HG03457 (cell line): ENCODE data around the gene TNS3.

Experiments used
- ATAC-seq: cut with Tn5 transposase; IDR thresholded peaks from one replicate; pipeline ENCODE4 v1.9.1; 2021; ENCODE audit warnings: moderate number of reproducible peaks; ENCODE audit not compliant: unreplicated experiment

Gene TNS3

DNA sequence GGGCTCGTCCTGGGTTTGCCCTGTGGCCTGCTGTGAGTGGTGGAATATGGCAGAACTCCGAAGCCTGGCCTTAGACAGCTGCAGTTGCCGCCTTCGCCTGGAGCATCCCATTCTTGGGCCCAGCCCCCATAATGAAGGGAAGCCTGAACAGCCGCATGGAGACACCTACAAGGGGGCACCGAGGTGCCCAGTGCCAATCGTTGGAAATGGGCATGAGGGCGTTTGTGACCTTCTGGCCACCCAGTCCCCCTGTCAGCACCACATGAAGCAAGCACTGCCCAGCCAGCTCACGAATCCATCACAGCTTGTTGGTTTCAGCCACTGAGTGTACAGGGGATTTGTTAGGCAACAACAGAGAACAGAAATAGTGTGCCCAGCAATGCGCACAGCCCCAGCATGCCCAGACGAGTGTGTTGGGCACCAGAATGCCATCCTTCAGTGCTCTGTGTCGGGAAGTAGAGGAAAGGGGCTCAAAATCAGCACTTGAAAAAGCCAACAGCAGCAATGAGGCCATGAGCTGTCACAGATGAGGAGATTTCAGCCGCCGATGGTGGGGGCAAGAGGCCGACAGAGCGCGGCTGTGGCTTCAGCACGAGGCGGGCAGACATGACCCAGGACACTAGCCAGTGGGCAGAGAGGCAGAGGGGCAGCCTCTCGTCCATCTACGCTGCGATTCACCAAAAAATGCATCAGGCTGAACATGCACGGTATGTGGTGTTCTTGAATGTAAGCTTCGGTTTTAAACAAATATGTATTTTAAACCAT lies 91.2 kb downstream of the TNS3 start:
- ATAC-seq, result no peak

DNA sequence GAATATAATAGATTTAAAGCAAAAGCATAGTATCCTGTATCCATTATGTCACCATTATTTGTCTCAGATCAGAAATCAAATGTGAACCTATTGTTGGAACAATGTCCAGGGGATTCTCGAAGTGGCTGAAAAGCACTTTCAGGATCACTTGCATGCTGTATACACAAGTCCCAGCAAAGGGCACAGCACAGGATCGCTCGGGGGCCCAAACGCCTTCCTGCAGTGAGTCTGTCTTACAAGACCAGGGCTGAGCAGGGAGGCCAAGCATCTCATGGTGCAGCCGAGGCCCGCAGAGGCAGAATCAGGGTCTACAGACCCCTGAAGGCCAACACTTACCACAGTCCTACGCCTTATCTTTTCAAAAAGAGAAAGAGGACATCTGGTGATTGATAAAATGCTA lies 92.3 kb downstream of the TNS3 start:
- ATAC-seq, result no peak

DNA sequence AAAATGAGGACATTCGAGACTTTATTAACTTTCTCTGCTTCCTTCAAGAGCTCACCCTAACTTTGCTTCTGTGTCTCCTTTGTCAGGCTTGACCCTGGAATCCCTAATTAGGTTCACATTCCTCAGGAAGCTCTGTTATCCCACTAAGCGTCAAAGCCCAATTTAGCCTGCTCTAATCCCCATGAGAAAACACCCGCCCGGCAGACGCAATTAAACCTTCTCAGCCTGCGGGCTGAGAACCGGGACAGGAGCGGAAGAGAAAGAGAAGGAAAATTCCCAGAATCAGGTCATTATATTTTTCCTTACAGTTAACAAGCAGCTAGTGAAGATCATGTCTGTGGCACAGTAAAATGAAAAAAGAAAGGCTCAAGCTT lies 93.0 kb downstream of the TNS3 start:
- ATAC-seq, result no peak

DNA sequence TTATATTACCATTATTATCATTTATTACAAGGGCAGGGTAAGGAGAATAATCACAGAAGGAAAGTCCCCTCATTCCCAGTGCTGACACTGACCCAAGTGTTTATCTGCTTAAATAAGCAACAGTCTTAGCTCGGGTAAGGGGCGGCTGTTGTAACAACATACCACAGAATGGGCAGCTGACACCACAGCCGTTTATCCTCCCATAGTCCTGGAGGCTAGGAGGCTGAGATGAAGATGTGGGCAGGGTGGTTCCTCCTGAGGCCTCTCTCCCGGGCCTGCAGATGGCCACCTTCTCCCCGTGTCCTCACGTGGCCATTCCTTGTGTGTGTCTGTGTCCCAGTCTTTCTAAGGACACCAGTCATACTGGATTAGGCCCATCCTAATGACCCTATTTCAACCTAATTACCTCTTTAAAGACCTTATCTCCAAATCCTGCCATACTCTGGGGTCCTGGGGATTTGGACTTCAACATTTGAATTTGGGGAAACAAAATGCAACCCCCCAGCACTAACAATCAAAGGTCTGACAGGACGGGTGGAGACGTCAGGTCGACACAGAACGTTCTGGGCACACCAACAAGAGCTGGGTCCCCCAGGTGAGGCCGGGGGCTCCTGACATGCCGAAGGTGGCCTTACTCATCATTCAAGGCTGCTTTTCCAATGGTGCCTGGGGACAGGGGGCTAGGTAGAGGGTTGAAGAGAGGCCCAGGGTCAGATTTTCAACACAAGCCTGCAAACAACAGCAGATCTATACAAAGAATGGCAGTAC lies 93.5 kb downstream of the TNS3 start:
- ATAC-seq, result no peak

DNA sequence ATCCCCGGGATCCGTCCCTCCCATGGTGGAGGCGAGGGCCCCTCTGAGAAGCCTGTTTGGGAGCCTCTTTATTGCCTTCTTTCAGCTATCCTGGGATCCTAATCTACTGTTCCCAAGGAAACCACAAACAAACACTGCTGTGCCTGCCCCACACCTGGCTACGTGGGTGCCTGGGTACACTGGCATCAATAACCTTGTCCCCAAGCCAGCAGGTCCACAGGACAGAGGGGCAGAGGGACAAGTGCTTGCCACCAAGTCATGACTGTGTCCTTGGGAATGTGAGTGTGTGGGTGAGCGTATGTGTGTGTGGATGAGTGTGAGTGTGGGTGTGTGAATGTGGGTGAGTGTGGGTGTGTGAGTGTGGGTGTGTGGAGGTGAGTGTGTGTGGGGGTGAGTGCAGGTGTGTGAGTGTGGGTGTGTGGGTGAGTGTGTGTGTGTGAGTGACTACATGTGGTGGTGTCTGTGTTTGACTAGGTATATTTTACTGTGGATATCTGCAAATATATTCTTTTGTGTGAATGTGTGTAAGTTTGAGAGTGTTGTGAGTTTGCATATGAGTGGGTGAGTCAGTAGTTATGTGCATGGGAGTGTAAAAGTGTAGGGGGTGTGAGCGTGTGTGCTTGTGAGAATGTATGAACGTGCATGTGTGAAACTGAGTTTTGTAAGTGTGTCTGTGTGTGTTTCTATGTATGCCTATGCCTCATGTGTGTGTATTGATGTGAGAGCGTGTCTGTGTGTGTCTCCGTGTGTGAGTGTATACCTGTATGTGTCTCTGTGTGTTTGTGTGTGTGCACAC lies 96.1 kb downstream of the TNS3 start:
- no peak for ATAC-seq

DNA sequence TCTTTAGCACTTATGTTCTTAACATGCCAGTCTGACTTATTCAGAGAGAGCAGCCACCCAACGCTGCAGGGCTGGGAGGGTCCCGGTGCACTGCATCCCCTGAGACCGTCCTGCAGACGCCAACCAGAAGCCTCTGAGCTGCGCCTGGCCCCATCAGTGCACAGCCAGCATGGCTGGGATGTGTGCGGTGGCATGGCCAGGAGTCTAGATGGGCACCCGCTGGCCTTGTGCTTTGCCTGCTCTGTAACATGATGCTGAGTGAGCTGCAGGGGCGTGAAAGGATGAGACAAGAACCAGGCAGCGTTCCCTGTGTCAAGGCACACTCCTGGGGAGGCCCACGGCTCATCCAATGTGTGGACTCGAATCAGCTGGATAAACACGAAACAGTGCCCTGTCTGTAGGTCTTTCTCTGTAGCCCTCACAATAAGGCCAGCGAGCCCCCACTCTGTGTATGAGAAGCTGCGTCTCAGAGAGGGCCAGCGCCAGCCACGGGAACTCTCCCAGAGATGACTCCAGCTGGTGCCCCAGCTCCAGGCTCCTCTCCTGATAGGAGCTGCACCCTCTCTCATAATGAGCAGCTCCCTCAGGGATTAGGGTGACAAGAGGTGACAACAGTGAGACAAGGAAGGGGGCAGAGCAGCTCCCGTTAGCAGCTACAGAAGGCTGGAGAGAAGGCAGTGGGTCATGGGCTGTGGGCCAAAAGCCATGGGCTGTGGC lies 96.8 kb downstream of the TNS3 start:
- ATAC-seq, result no peak

DNA sequence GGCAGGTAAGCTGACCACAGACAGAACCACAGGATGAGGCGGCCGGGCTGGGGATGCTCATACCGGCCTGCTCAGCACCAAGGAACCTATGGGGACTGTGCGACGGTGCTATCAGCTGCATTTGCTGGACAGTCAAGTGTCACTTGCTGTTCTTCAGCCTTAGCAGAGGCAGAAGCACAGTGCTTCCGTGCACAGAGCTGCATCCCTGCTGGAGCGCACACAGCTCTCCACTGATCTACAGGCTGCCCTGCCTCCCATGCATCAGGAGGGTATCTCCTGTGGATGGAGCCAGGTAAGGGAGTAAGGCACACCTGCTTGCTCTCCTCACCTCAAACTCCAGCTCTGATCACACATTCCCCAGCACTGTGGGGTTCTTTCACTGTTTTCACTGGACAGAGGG lies 97.5 kb downstream of the TNS3 start:
- ATAC-seq, result no peak

DNA sequence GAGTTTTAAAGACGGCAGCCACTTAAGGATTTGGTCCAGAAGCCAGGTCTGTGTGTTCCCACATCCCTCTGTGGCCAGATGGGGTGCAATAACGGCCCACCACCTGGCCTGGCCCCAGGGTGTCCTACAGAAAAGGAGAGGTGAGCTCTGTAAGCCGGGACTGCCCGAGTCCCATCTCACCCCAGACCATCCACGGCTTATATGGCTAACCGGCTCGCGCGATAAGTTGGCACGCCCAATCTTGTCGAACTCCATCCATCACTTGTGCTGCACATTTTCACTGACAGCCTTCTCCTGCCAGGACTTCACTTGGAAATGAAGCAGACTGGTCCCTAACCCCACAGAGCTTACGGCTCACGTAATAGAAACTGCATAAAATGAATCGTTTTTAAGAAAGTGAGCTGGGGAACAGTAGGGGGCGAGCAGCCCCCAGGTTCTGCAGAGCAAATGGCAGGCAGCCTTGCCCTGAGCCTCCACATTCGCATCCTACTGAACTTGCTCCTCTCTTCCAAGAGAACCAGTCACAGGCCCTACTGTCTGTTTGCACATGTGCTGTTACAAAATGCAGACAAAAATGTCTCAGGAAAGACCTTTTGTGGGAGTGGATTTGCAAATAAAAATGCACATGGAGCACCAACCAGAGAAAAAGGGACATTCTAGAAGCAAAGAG lies 98.2 kb downstream of the TNS3 start:
- ATAC-seq, result no peak

DNA sequence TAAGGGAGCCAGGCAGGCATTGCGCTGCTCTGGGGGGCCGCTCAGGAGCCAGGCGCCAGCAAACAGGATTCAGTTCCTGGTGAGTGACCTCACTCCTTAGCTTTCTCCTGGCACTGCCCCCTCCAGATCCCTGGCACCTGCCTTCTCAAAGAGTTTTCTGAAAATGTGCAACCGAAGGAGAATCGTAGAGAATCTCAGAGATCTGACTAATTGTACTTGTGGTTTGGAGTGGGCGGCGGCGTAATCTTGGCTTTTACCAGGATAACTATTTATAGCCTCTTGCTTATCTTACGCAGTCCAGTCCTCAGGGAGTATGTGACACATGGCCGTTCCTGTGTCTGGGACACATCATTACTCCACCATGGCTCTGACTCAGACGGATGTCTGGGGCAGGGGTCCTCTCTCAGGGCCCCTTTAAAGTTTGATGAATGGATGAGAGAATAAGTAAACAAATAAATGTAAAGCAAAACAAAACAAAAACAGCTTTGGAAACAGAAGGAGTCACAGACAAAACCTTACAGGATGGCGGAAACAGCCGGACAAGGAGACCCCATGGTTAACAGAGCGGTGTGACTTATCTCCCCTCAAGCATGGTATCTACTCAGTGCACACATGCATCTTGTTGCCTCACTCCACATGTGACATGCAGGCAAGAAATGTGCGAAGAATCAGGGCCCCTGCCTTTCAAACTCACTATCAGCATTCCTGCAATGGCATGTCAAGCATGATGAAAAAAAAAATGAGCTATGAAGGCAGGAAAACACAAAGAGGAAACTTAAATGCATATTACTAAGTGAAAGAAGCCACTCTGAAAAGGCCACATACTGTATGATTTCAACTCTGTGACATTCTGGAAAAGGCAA lies 99.7 kb downstream of the TNS3 start:
- no peak for ATAC-seq

DNA sequence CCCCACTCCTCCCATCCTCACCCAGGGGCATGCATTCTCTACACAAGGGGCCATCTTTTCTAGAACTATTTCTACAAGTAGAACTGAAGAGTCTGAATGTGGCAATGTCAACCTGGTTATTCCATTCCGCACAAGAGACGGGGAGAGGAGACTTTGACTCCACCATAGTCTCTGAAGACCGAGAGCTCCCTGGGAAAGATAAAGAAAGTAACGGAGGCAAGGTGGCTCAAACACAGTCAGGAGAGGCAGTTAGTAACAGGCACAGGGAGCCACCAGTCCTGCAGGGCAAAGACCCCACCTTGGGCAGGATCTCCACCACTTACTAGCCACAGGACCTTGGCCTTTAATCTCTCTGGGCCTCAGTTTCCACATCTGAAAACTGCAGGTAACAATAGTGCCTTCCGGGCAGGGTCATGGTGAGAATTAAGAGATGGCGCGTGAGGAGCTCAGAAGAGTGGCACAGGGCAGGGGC lies 100.3 kb downstream of the TNS3 start:
- no peak for ATAC-seq

DNA sequence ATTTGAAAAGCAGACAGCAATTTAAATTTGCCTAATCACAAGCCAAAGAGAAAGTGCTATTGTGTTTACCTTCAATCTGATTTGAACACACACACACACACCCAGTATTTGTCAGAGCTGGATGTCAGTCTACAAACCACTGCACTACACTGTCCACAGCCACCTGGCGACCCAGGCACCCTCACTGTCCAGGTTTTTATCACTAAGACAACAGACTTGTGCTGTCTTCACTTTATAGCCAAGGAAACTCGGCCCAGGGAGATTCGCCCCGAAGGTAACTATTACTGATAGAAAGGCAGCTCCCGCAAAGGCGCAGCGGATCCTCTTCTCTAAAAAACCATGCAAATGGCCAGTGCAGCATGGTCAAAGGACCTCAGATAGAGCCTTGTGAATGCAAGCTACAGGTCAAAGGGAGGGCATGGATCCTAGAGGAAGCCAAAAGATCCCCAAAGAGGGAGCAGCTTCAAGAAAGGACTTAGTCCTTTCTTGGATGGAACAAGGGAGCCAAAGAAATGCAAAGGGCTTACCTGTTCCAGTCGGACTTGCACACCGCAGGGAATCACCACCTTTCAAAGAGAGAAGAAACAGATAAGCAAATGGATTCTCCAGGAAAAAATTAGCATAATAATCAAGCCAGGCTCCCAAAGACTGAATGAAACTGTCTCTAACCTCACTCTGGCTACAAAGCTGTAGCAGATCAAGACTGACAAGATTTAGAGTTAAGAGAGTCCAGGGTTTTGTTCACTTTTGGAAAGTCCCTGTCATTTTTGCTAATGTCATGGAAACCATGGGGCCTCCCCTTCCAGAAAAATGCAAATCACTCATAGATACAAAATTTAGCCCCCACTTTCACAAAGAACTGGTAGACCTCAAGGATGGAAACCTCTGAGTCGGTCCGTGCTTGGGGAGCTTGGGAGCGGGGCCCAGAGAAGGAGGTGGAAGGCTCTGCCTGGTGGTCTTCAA lies 101.1 kb downstream of the TNS3 start:
- ATAC-seq, result peak; percentile 65

DNA sequence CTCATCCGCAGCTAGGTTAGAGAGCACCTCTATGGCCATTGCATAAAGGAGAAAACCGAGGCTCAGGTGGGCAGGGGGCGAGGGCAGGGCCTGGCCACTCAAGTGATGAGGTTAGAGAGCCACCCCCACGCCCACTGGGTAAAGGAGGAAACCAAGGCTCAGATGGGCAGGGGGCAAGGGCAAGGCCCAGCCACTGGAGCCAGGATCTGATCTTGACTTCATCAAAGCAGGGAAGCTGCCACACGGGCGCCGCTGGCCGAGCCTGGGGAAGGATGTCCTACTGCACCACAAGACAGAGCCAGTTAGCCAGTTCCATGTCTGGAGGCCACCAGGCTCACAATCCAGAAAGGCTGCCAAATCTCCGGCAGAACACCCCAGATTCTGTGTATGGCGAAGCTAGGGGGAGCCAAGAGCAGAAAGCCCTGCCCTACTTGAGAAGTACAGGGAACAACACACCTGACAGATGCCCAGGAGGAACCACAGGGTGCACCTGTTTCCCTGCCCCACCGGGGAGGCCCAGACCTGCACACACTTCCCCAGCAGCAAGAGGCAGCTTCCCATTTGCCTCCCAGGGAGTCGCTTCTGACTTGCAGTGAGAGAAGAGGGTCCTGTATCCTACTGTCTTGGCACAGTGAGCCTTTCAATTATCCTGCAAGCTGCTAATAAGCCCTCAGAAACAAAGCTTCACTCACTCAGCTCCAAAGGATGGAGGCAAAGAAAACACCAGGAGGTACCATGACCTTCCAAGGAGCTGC lies 101.9 kb downstream of the TNS3 start:
- ATAC-seq, result no peak

DNA sequence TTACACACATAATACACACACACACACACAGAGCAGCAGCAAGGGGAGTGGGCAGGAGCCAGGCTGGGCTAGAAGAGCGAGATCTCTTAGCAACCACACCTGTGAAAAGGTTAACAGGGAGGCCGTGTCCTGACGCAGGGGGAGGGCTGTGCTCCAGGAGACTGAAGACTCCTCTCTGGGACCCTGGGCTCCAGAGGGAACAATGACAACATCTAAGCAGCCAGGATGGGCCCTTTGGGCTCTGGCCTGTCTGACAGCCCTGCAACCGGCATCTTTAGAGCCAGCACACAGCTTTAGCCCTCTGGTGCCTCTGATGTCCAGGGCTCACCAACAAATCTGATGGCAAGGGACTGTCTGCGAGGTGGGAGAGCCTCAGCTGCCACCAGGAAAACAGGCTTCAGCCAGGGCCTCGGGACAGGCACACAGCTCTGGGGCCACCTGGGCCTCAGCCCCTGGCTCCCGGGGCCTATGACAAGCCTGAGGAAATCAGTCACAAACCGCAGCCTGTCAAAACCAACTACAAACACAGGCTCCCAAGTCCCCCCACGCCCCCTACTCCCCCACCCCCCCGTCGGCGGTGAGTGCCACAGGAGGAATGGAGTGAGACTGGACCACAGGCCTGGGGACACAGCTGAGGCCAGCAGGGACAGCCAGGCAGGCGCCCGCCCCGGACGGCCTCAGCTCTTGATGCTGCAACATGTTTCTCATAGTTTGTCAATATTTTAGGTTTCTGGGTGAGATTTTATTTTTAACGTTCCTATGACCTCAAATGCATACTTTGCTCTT lies 102.8 kb downstream of the TNS3 start:
- no peak for ATAC-seq

DNA sequence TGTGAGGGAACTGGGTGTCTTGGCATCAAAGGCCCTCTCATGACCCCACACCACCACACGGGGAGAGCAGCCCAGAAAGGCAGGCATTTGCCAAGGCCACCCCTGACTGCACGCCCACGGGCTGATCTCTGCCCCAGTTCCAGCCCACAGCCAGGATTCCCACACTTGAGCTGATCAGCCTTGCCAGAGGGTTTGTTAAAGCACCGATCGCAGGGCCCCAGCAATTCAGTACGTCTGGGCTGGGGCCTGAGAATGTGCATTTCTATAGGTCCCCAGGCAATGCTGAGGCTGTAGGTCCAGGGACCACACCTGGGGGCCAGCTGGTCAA lies 103.9 kb downstream of the TNS3 start:
- ATAC-seq, result no peak

DNA sequence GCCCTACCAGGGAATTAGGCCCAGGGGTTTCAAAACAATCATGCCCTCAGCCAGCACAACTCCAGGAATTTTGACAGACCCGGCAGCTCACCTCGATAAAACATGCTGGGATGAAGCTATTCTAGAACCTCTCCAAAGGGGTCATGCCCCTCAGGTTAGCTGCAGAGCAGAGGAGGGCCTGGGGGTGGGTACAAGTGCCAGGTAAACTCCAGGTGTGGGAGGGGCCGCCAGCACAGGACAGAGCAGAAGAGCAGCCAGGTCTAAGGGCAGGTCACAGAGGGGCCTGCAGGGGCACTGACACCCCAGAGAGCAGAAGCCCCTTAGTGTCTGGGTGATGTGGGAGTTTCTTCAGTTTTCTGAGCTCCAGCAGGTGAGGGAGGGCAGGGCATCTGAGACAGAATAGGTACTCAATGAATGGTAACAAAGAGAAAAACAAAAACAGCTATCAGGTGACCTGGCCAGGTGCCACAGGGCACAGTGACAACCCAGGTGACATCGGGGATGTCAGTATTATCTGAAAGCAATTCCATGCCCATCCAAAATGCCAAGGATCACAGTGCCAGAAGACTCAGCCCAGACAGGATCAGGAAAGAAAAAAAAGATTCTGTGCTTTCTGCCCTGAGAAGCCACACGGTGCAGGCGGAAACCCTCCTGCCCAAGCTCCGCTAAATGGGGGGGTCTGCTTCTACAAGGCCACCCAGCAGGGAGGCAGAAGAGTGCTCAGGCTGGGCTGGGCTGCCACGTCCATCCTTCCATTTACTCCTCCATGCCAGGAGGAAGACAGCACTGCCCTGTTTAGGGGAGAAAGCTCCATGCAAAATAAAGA lies 104.5 kb downstream of the TNS3 start:
- no peak for ATAC-seq

DNA sequence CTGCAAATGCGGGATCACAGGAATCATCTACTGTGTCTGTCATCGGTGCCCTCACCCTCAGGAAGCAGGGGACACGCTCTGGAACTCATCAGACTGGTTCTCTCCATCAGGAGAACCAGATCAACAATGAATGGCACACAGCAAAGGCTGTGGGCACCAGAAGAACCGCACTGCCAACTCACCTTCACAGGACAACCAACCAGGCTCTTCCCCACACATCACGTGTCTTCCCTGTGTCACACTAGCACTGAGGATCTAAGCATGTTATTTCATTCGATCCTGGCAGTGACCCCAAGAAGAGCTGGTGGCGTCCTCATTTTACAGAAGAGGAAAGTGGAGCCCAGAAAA lies 106.1 kb downstream of the TNS3 start:
- no peak for ATAC-seq
